BJ (cell line): ENCODE results near the gene RGL2. TPM values are rescaled to one million over a fixed set of nuclear protein-coding genes. Genes with fewer than 3 reads are reported as not detected.
A peak's percentile ranks its signal among the peaks of the same experiment; 100 is the strongest.
"Not testable (repeated sequence)": the region's sequence is repeated elsewhere in the genome, so short reads cannot be mapped to it uniquely, and the experiment has no call there.

Experiments
- CTCF ChIA-PET: fragments of 350-600 bp; formaldehyde crosslinking; extraction: SDS; loops from one replicate; lab custom pipeline; 2021; ENCODE audit warnings: antibody characterized with exemption, inconsistent platforms; lab: Yijun Ruan, JAX
- POLR2A ChIA-PET: fragments of 300-600 bp; sonication (Branson Sonifier 250); formaldehyde crosslinking; extraction: SDS; loops from one replicate; lab custom pipeline; 2021; ENCODE audit warnings: antibody characterized with exemption; lab: Charles Lee
- DNase-seq: peaks from one replicate; pipeline ENCODE4 v3.0.0-alpha.2; 2011; ENCODE audit warnings: low read depth
- H3K27me3 ChIP-seq: 2 replicates; pipeline ENCODE4 v1.6.0; 2011; ENCODE audit warnings: low read length; ENCODE audit not compliant: control insufficient read depth, insufficient read depth
- H3K36me3 ChIP-seq: 2 replicates; pipeline ENCODE4 v1.5.1; 2011; ENCODE audit warnings: low read length; ENCODE audit not compliant: control insufficient read depth, insufficient read depth
- H3K4me3 ChIP-seq: 2 replicates; pipeline ENCODE4 v1.5.1; 2011; ENCODE audit warnings: low read depth, mild to moderate bottlenecking, control low read depth, low read length
- CTCF ChIP-seq: IDR thresholded peaks from 2 replicates; pipeline ENCODE4 v1.5.1; 2011; ENCODE audit warnings: low read depth, mild to moderate bottlenecking, control low read depth, inconsistent platforms, low read length, moderate library complexity; ENCODE audit not compliant: insufficient read depth
- polyA plus RNA-seq: library from polyadenylated mRNA; depleted of rRNA; stranded (reverse); fragments of >200 nt; gene quantifications from 2 replicates; pipeline ENCODE4 v1.2.3, GENCODE V29; 2011

The RGL2 gene
- polyA plus RNA-seq, 1 experiment = 35.2 TPM

GRCh38 chr6:33276864-33277662, 21.7 kb downstream of the RGL2 start, which contains the start of gene B3GALT4:
Gene B3GALT4 (plus strand): TSS chr6:33277123. CDS start chr6:33277420, 297 bp downstream.
- Histone ChIP-seq H3K4me3 (peak within 1 kb of the TSS; percentile 49), H3K36me3 (peaks cover 24% of the 10 kb centered on the region), H3K27me3 (no peaks in the 10 kb centered on the region)
- TF ChIP-seq CTCF = peak; percentile 39; the same call in 1 of the 2 replicates
- no peak for DNase-seq
- CTCF ChIA-PET = interaction anchor here (0.8 to 3.7 kb wide), 11 partner anchors 11 to 292 kb away, joined by 3 to 21 read pairs (median 4); partner anchors contain the start of genes RGL2, WDR46 and ZBTB22
- POLR2A ChIA-PET = no interaction called here

DNA sequence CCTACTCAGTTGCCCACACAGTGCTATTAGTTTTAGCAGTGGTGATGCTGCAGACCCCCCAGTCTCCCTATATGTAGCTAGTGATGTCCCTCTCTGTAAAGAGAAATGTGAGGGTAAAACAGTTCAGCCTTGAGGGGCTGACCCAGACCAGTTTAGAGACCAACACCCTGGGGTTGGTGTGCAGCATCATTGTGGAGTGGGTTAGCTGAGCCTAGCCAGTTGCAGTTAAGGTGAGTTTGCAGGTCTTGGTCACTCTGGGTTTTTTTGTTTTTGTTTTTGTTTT, 22.2 kb downstream of the RGL2 start:
- CTCF ChIA-PET = interaction anchor here (1.1 to 3.7 kb wide), 7 partner anchors 10 to 150 kb away, joined by 3 to 21 read pairs (median 4); partner anchors contain the start of genes RGL2, WDR46 and ZBTB22
- no peaks in the 10 kb centered on the region for H3K27me3 ChIP-seq
- DNase-seq = no peak
- TF ChIP-seq CTCF = no peak
- POLR2A ChIA-PET = no interaction called here
- H3K36me3 ChIP-seq = peaks cover 24% of the 10 kb centered on the region
- H3K4me3 ChIP-seq = peak overlapping the region; percentile 49

DNA sequence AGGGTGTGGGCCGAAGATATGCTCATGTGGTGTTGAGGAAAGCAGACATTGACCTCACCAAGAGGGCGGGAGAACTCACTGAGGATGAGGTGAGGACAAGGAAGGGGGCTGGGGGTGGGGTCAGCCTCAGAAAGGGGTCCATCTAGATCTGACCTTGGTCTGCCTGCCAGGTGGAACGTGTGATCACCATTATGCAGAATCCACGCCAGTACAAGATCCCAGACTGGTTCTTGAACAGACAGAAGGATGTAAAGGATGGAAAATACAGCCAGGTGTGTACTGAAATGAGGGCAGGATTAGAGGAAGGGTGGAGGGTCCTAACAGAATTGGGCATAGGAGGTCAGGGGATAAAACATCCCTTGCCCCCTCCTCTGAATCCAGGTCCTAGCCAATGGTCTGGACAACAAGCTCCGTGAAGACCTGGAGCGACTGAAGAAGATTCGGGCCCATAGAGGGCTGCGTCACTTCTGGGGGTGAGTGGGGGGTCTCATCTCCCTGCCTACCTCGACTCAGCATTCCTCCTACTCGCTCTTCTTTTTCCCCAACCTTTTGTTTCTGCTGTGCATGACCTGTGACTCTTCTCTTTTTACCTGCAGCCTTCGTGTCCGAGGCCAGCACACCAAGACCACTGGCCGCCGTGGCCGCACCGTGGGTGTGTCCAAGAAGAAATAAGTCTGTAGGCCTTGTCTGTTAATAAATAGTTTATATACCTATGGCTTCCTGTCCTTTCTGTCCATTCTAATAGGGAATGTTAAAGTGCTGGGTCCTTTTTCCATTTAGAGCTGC, 22.8 kb downstream of the RGL2 start:
- DNase-seq, H3K4me3 ChIP-seq, H3K27me3 ChIP-seq: not testable (repeated sequence)
- peaks cover 24% of the 10 kb centered on the region for H3K36me3 ChIP-seq
- CTCF ChIA-PET = interaction anchor here (1.2 to 3.7 kb wide), 2 partner anchors 12 to 150 kb away, joined by 3 to 21 read pairs; partner anchors contain the start of gene WDR46
- POLR2A ChIA-PET = interaction anchor here (0.7 kb wide), 1 partner anchor 13 kb away, joined by 4 read pairs; the partner anchor contains the start of gene WDR46

DNA sequence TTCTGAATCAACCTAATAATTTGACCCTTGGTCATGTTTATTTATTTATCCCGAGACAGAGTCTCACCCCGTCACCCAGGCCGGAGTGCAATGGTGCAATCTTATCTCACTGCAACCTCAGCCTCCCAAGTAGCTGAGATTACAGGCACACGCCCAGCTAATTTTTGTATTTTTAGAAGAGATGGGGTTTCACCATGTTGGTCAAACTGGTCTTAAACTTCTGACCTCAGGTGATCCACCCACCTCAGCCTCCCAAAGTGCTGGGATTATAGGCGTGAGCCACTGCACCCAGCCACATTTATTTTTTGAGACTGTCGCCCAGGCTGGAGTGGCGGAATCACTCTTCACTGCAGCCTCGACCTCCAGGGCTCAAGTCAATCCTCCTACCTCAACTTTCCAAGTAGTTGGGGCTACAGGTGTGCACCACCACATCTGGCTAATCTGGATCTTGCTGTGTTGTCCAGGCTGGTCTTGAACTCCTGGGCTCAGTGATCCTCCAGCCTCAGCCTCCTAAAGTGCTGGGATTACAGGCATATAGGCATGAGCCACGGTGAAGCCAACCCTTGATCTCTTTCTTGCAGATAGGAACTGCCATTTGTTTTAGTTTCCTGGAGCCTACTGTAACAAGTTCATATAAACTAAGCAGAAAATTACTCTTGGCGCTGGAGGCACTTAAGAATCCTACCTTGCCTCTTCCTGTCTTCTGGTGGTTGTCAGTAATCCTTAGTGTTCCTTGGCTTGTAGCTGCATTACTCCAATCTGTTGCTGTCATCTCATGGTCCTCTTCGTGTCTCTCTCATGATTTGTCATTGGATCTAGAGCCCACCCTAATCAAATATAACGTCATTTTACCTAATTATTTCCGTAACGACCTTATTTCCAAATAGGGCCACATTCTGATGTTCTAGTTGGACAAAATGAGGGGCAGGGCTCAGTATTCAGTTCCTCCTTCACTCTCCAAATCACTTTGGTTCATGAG, 24.5 kb downstream of the RGL2 start:
- Histone ChIP-seq H3K36me3 (peaks cover 22% of the 10 kb centered on the region), H3K27me3 (no peaks in the 10 kb centered on the region), H3K4me3 (no peak overlapping the region)
- CTCF ChIA-PET = no interaction called here
- POLR2A ChIA-PET = no interaction called here
- DNase-seq = no peak
- no peak for TF ChIP-seq CTCF
